ENCODE results near the gene PNRC1.

PNRC1 gene

GRCh38 chr6:89082486-89082891 lies 1.9 kb downstream of the PNRC1 start:
- Histone ChIP-seq H3K4me2 (ENCODE audit: low read depth, low read length, poor library complexity, severe bottlenecking) (peak overlapping the region; percentile 84), H2AFZ (ENCODE audit: low read length) (no peak overlapping the region), H3K36me3 (ENCODE audit: insufficient read depth, low read length) (peaks cover 27% of the 10 kb centered on the region)

GRCh38 chr6:89084542-89084941 lies 4.0 kb downstream of the PNRC1 start:
- Histone ChIP-seq H3K9me3 (ENCODE audit: insufficient read depth, low read depth, low read length) (no peaks in the 10 kb centered on the region), H3F3A (ENCODE audit: low read depth) (peaks cover 3% of the 10 kb centered on the region; the same call in 1 of the 2 replicates), H4K20me1 (ENCODE audit: insufficient read depth, low read length, poor library complexity, severe bottlenecking) (peaks cover 44% of the 10 kb centered on the region), H3K4me3 (ENCODE audit: low read length, poor library complexity, severe bottlenecking) (peak overlapping the region; percentile 96), H3K36me3 (ENCODE audit: insufficient read depth, low read length) (peaks cover 27% of the 10 kb centered on the region), H3K4me1 (ENCODE audit: insufficient read depth, low read length, poor library complexity, severe bottlenecking) (peaks cover 22% of the 10 kb centered on the region), H3K9me2 (replicated peaks; ENCODE audit: low read depth, low read length) (no peaks in the 10 kb centered on the region), H3K79me2 (ENCODE audit: insufficient read depth, low read length) (peaks cover 59% of the 10 kb centered on the region), H3K27me3 (ENCODE audit: insufficient read depth, low read length, poor library complexity, severe bottlenecking) (peaks cover 5% of the 10 kb centered on the region), H3K4me2 (ENCODE audit: low read depth, low read length, poor library complexity, severe bottlenecking) (peak overlapping the region; percentile 84), H3K9ac (ENCODE audit: low read depth, low read length, poor library complexity, severe bottlenecking) (no peak overlapping the region), H2AFZ (ENCODE audit: low read length) (no peak overlapping the region)
- TF ChIP-seq EZH2phosphoT487 (IDR thresholded peaks at IDR 0.05; ENCODE audit: borderline replicate concordance) (no peak), CTCF (conservative IDR thresholded peaks at IDR 0.05; ENCODE audit: low read length) (no peak)

More at GRCh38 chr6:89082486-89082891, 1.9 kb downstream of the PNRC1 start:
- peaks cover 5% of the 10 kb centered on the region for H3K27me3 ChIP-seq (ENCODE audit: insufficient read depth, low read length, poor library complexity, severe bottlenecking)
- H3F3A ChIP-seq (ENCODE audit: low read depth), result peaks cover 6% of the 10 kb centered on the region; the same call in 1 of the 2 replicates
- peaks cover 44% of the 10 kb centered on the region for H4K20me1 ChIP-seq (ENCODE audit: insufficient read depth, low read length, poor library complexity, severe bottlenecking)
- no peaks in the 10 kb centered on the region for H3K9me3 ChIP-seq (ENCODE audit: insufficient read depth, low read depth, low read length)
- H3K4me3 ChIP-seq (ENCODE audit: low read length, poor library complexity, severe bottlenecking), result peak overlapping the region; percentile 96
- peak overlapping the region; percentile 96 for H3K9ac ChIP-seq (ENCODE audit: low read depth, low read length, poor library complexity, severe bottlenecking)
- peaks cover 59% of the 10 kb centered on the region for H3K79me2 ChIP-seq (ENCODE audit: insufficient read depth, low read length)
- H3K9me2 ChIP-seq (replicated peaks; ENCODE audit: low read depth, low read length), result no peaks in the 10 kb centered on the region
- H3K4me1 ChIP-seq (ENCODE audit: insufficient read depth, low read length, poor library complexity, severe bottlenecking), result peaks cover 25% of the 10 kb centered on the region
- TF ChIP-seq CTCF (conservative IDR thresholded peaks at IDR 0.05; ENCODE audit: low read length) (no peak), EZH2phosphoT487 (IDR thresholded peaks at IDR 0.05; ENCODE audit: borderline replicate concordance) (no peak)

GRCh38 chr6:89084954-89085353 lies 4.4 kb downstream of the PNRC1 start:
- H4K20me1 ChIP-seq (ENCODE audit: insufficient read depth, low read length, poor library complexity, severe bottlenecking), result peaks cover 44% of the 10 kb centered on the region

More at GRCh38 chr6:89084954-89085353, 4.4 kb downstream of the PNRC1 start:
- Histone ChIP-seq H2AFZ (ENCODE audit: low read length) (no peak overlapping the region), H3K9me3 (ENCODE audit: insufficient read depth, low read depth, low read length) (no peaks in the 10 kb centered on the region), H3K9me2 (replicated peaks; ENCODE audit: low read depth, low read length) (no peaks in the 10 kb centered on the region), H3K9ac (ENCODE audit: low read depth, low read length, poor library complexity, severe bottlenecking) (no peak overlapping the region), H3K4me2 (ENCODE audit: low read depth, low read length, poor library complexity, severe bottlenecking) (peak overlapping the region; percentile 84), H3K36me3 (ENCODE audit: insufficient read depth, low read length) (peaks cover 27% of the 10 kb centered on the region), H3K79me2 (ENCODE audit: insufficient read depth, low read length) (peaks cover 59% of the 10 kb centered on the region), H3F3A (ENCODE audit: low read depth) (peaks cover under 1% of the 10 kb centered on the region; the same call in 1 of the 2 replicates), H3K4me3 (ENCODE audit: low read length, poor library complexity, severe bottlenecking) (peak overlapping the region; percentile 96), H3K27me3 (ENCODE audit: insufficient read depth, low read length, poor library complexity, severe bottlenecking) (peaks cover 5% of the 10 kb centered on the region), H3K4me1 (ENCODE audit: insufficient read depth, low read length, poor library complexity, severe bottlenecking) (peaks cover 22% of the 10 kb centered on the region)
- TF ChIP-seq CTCF (conservative IDR thresholded peaks at IDR 0.05; ENCODE audit: low read length), result no peak
- TF ChIP-seq EZH2phosphoT487 (IDR thresholded peaks at IDR 0.05; ENCODE audit: borderline replicate concordance), result no peak
